Panc1 (cell line): Measurements from ENCODE around the gene IQCH. TPM values are rescaled to one million over a fixed set of nuclear protein-coding genes. Genes with fewer than 3 reads are reported as not detected.

Source experiments
- ATAC-seq: fragments of 200-7000 bp; cut with Tn5 transposase; 2 replicates; pipeline ENCODE4 v1.9.1; 2020; ENCODE audit warnings: mild to moderate bottlenecking, moderate library complexity
- BruUV-seq: library from RNA; stranded (reverse); fragments of 400-500 nt; replicated peaks from 2 replicates; lab custom pipeline; 2021; lab: Mats Ljungman, UMichigan
- CTCF ChIA-PET: fragments of 300-600 bp; sonication (Branson Sonifier 250); formaldehyde crosslinking; loops from one replicate; lab custom pipeline; 2022; ENCODE audit warnings: antibody characterized with exemption; lab: Charles Lee
- POLR2A ChIA-PET: fragments of 300-600 bp; sonication (Branson Sonifier 250); formaldehyde crosslinking; loops from one replicate; lab custom pipeline; 2022; ENCODE audit warnings: antibody characterized with exemption; lab: Charles Lee
- DNase-seq: peaks from one replicate; pipeline ENCODE4 v3.0.0-alpha.2; 2010; ENCODE audit warnings: low read depth, low spot score
- H3K27ac ChIP-seq: 2 replicates; pipeline ENCODE4 v1.5.1; 2011; ENCODE audit warnings: mild to moderate bottlenecking, low read length, inconsistent platforms
- H3K27me3 ChIP-seq: fragments of 200-500 bp; sonication (Bioruptor generic); 2 replicates; pipeline ENCODE4 v1.6.0; 2014; ENCODE audit warnings: low read length, inconsistent platforms; ENCODE audit not compliant: control insufficient read depth, insufficient read depth
- H3K36me3 ChIP-seq: fragments of 200-500 bp; sonication (Bioruptor generic); 2 replicates; pipeline ENCODE4 v1.5.1; 2014; ENCODE audit warnings: inconsistent platforms, mild to moderate bottlenecking, low read length, moderate library complexity; ENCODE audit not compliant: control insufficient read depth, insufficient read depth
- H3K4me1 ChIP-seq: 2 replicates; pipeline ENCODE4 v1.5.1; 2011; ENCODE audit warnings: inconsistent platforms, mild to moderate bottlenecking, low read length, moderate library complexity; ENCODE audit not compliant: control insufficient read depth, insufficient read depth
- H3K4me3 ChIP-seq, 2 experiments: 2 replicates each; pipeline ENCODE4 v1.5.1; 2011 to 2012; ENCODE audit warnings: low read depth in 2 of 2, low read length in 2 of 2, mild to moderate bottlenecking in 2 of 2, inconsistent platforms in 1 of 2, moderate library complexity in 1 of 2
- H3K9me3 ChIP-seq: fragments of 200-500 bp; sonication (Bioruptor generic); 2 replicates; pipeline ENCODE4 v1.5.1; 2014; ENCODE audit warnings: low read depth, mild to moderate bottlenecking, inconsistent platforms, low read length, moderate library complexity; ENCODE audit not compliant: control insufficient read depth, insufficient read depth
- POLR2AphosphoS5 ChIP-seq: IDR thresholded peaks from 2 replicates; pipeline ENCODE4 v1.6.1; 2012; ENCODE audit warnings: mild to moderate bottlenecking, low read depth, low read length, moderate library complexity
- SIN3A ChIP-seq: IDR thresholded peaks from 2 replicates; pipeline ENCODE4 v1.6.1; 2012; ENCODE audit warnings: low read depth, mild to moderate bottlenecking, low read length, moderate library complexity, borderline replicate concordance; ENCODE audit not compliant: insufficient read depth
- TCF7L2 ChIP-seq: IDR thresholded peaks from 2 replicates; pipeline ENCODE4 v1.6.1; 2011; ENCODE audit warnings: mild to moderate bottlenecking, low read depth, low read length, inconsistent platforms
- in situ Hi-C: cut with HindIII; loops from 2 replicates; pipeline ENCODE4 v1.10.0; 2016; ENCODE audit warnings: low sequenced_read_pairs, low pct_unique_long_range_greater_than_20kb
- intact Hi-C: fragments of 100-400 bp; cut with micrococcal nuclease; formaldehyde crosslinking; loops from one replicate; pipeline ENCODE4 v1.10.0; 2022; ENCODE audit not compliant: unreplicated experiment
- total RNA-seq: library from RNA; stranded (reverse); gene quantifications from one replicate; pipeline ENCODE4 v1.2.1, GENCODE V29; 2021; ENCODE audit not compliant: unreplicated experiment
- TF ChIP-seq, protein P1 (sequence below), 2 experiments: IDR thresholded peaks; 2 replicates each; pipeline ENCODE4 v1.6.1; 2011 to 2012; ENCODE audit warnings: low read depth in 2 of 2, control low read depth in 1 of 2, low read length in 1 of 2, mild to moderate bottlenecking in 1 of 2, moderate library complexity in 1 of 2; ENCODE audit not compliant: insufficient read depth in 1 of 2
- TF ChIP-seq, protein P2 (sequence below): fragments of 450-650 bp; IDR thresholded peaks from 2 replicates; pipeline ENCODE4 v1.5.1; 2017; ENCODE audit warnings: mild to moderate bottlenecking

IQCH gene
- total RNA-seq, 1 experiment from 2014 or later = 3.9 TPM

DNA sequence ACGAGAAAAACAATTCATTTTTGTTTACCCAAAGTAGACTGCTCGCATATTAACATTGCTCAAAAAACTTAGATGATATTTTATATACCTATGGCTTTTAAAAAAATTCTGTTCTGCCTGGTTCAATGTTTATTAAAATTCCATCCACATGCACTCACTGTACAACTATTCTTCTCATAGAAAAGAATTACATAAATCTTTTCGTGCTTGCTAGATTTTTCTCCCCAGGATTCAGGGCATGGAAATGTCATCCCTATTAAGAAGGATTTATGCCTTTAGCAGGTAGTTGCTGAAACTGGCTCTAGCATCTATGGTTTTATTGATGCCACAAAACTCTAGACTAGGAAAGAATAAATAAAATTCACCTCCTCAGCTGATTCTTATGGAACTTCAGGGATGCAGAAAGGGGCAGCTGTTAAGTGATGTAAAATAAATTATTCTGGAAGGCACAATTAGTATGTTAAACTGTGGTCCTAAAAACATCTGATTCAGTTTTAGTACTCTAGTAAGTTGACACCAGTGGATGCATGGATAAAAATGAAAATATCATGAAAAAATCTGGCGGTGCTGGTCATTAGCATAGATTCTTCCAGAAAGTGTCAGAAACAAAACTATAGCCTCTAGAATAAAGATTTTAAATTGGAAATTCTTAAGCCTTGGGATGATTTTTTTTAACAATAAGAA is 41.8 kb upstream of the IQCH start:
- Histone ChIP-seq H3K4me1 (no peaks in the 10 kb centered on the region), H3K36me3 (peaks cover 16% of the 10 kb centered on the region), H3K27me3 (no peaks in the 10 kb centered on the region), H3K27ac (no peak overlapping the region), H3K9me3 (no peaks in the 10 kb centered on the region), H3K4me3 (no peak overlapping the region)
- intact Hi-C loops = no loop called here
- ATAC-seq = no peak
- ChIA-PET CTCF (no interaction called here), POLR2A (no interaction called here)
- TF ChIP-seq, protein P1, sequence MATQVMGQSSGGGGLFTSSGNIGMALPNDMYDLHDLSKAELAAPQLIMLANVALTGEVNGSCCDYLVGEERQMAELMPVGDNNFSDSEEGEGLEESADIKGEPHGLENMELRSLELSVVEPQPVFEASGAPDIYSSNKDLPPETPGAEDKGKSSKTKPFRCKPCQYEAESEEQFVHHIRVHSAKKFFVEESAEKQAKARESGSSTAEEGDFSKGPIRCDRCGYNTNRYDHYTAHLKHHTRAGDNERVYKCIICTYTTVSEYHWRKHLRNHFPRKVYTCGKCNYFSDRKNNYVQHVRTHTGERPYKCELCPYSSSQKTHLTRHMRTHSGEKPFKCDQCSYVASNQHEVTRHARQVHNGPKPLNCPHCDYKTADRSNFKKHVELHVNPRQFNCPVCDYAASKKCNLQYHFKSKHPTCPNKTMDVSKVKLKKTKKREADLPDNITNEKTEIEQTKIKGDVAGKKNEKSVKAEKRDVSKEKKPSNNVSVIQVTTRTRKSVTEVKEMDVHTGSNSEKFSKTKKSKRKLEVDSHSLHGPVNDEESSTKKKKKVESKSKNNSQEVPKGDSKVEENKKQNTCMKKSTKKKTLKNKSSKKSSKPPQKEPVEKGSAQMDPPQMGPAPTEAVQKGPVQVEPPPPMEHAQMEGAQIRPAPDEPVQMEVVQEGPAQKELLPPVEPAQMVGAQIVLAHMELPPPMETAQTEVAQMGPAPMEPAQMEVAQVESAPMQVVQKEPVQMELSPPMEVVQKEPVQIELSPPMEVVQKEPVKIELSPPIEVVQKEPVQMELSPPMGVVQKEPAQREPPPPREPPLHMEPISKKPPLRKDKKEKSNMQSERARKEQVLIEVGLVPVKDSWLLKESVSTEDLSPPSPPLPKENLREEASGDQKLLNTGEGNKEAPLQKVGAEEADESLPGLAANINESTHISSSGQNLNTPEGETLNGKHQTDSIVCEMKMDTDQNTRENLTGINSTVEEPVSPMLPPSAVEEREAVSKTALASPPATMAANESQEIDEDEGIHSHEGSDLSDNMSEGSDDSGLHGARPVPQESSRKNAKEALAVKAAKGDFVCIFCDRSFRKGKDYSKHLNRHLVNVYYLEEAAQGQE (IDR thresholded peaks at IDR 0.05; ENCODE audit: insufficient read depth in 1 of 2, low read depth in 2 of 2, low read length in 1 of 2) = no peak
- TF ChIP-seq, protein P2, sequence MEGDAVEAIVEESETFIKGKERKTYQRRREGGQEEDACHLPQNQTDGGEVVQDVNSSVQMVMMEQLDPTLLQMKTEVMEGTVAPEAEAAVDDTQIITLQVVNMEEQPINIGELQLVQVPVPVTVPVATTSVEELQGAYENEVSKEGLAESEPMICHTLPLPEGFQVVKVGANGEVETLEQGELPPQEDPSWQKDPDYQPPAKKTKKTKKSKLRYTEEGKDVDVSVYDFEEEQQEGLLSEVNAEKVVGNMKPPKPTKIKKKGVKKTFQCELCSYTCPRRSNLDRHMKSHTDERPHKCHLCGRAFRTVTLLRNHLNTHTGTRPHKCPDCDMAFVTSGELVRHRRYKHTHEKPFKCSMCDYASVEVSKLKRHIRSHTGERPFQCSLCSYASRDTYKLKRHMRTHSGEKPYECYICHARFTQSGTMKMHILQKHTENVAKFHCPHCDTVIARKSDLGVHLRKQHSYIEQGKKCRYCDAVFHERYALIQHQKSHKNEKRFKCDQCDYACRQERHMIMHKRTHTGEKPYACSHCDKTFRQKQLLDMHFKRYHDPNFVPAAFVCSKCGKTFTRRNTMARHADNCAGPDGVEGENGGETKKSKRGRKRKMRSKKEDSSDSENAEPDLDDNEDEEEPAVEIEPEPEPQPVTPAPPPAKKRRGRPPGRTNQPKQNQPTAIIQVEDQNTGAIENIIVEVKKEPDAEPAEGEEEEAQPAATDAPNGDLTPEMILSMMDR = no peak
- TF ChIP-seq TCF7L2 (no peak), POLR2AphosphoS5 (no peak), SIN3A (no peak)
- BruUV-seq = TSS peak; percentile 8
- in situ Hi-C loops = no loop called here
- no peak for DNase-seq

DNA sequence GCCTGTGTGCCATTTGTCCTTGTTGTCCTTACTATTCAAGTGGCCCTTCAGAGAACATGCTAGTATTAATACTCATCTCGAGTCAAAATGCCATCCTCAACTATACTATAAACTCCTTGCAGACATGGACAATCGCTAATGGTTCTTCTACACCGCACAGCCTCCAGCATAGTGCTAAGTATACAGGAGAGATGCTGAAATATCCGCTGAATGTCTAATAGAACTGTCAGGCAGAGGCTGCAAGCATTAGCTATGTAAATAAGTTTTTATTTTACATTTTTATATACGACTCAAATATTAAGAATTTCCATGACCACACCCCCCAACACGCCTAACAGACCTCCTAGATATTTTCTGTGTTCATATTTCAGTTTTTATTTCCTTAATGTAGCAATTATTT is 39.5 kb upstream of the IQCH start:
- H3K27ac ChIP-seq = no peak overlapping the region
- ChIA-PET CTCF (no interaction called here), POLR2A (no interaction called here)
- H3K9me3 ChIP-seq = no peaks in the 10 kb centered on the region
- H3K4me3 ChIP-seq = no peak overlapping the region
- ATAC-seq (no peak), DNase-seq (no peak)
- in situ Hi-C loops (no loop called here), intact Hi-C loops (no loop called here)
- no TSS peak for BruUV-seq
- H3K27me3 ChIP-seq = no peaks in the 10 kb centered on the region
- TF ChIP-seq SIN3A (no peak), POLR2AphosphoS5 (no peak), TCF7L2 (no peak)
- TF ChIP-seq, protein P1 (IDR thresholded peaks at IDR 0.05; ENCODE audit: insufficient read depth in 1 of 2, low read depth in 2 of 2, low read length in 1 of 2) = no peak
- TF ChIP-seq, protein P2 = no peak
- H3K4me1 ChIP-seq = no peaks in the 10 kb centered on the region
- peaks cover 4% of the 10 kb centered on the region; the same call in 1 of the 2 replicates for H3K36me3 ChIP-seq
